HepG2 (cell line): ENCODE results near the gene NUCB1. TPM values are rescaled to one million over a fixed set of nuclear protein-coding genes. Genes with fewer than 3 reads are reported as not detected.

Source experiments
- ARID4A ChIP-seq: sonication (generic); formaldehyde crosslinking; IDR thresholded peaks from 2 replicates; pipeline ENCODE4 v1.5.0; 2020; ENCODE audit warnings: mild to moderate bottlenecking, missing genetic modification reagents, borderline replicate concordance
- CTCF ChIP-seq: sonication (generic); formaldehyde crosslinking; IDR thresholded peaks from 2 replicates; pipeline ENCODE4 v1.5.0; 2020; ENCODE audit warnings: mild to moderate bottlenecking, missing genetic modification reagents, moderate library complexity
- DNMT3B ChIP-seq: conservative IDR thresholded peaks from 2 replicates; pipeline ENCODE4 v1.6.1; 2016; ENCODE audit warnings: missing biosample characterization, control low read depth
- ESRRA ChIP-seq: sonication (generic); formaldehyde crosslinking; IDR thresholded peaks from 2 replicates; pipeline ENCODE4 v1.5.1; 2020; ENCODE audit warnings: mild to moderate bottlenecking, low read depth, missing genetic modification reagents
- NFAT5 ChIP-seq: sonication (generic); formaldehyde crosslinking; IDR thresholded peaks from 2 replicates; pipeline ENCODE4 v1.4.0; 2020; ENCODE audit warnings: missing genetic modification reagents
- ZBED4 ChIP-seq: sonication (generic); formaldehyde crosslinking; IDR thresholded peaks from 2 replicates; pipeline ENCODE4 v1.4.0; 2020; ENCODE audit warnings: missing genetic modification reagents, borderline replicate concordance
- ZNF605 ChIP-seq: sonication (generic); formaldehyde crosslinking; IDR thresholded peaks from 2 replicates; pipeline ENCODE4 v1.8.0; 2022; ENCODE audit warnings: mild to moderate bottlenecking, missing genetic modification reagents
- ZNF660 ChIP-seq: sonication (generic); formaldehyde crosslinking; IDR thresholded peaks from 2 replicates; pipeline ENCODE4 v1.5.1; 2020; ENCODE audit warnings: mild to moderate bottlenecking, low read depth, missing genetic modification reagents, borderline replicate concordance
- polyA plus RNA-seq, 8 experiments: library from polyadenylated mRNA; depleted of rRNA in 3 of 8; stranded (reverse) in 7 of 8; unstranded in 1 of 8; fragments of >200 nt; fragmentation: Illumina TruSeq in 4 of 8; extraction: Trizol in 4 of 8; gene quantifications; 2 replicates each; pipeline versions ENCODE4 v1.2.1 to v1.2.3, GENCODE V29; 2011 to 2016; ENCODE audit warnings: low read depth in 4 of 8, missing spikeins in 1 of 8, mixed read lengths in 1 of 8; ENCODE audit not compliant: insufficient read depth in 1 of 8
- total RNA-seq, 5 experiments: library from RNA; depleted of rRNA; stranded (reverse); fragments of >200 nt; fragmentation: Illumina TruSeq; extraction: Trizol; gene quantifications; 2 replicates each; pipeline ENCODE4 v1.2.3, GENCODE V29; 2016; ENCODE audit warnings: low read depth in 1 of 5

NUCB1 gene
- total and polyA plus RNA-seq, 2 of the 13 experiments (the other 11 are each of a cell fraction or from before 2014, with no cell fraction given), result 82.3 to 106 TPM

GRCh38 chr19:48967346-48968178, 67.5 kb downstream of the NUCB1 start (continued):
- TF ChIP-seq NFAT5 (CRISPR knock-in tag) (no peak), CTCF (peak; percentile 13; the same call in 1 of the 2 replicates), DNMT3B (CRISPR knock-in tag) (0 out of 2 replicates have a peak, but pooled peaks have one; percentile 67), ZNF660 (CRISPR knock-in tag) (no peak), ESRRA (CRISPR knock-in tag) (no peak), ZNF605 (CRISPR knock-in tag) (no peak), ZBED4 (CRISPR knock-in tag) (no peak), ARID4A (CRISPR knock-in tag) (peak; percentile 41; the same call in 1 of the 2 replicates)
